Glomerular visceral epithelial cell (primary cell): ENCODE results near the gene MYL10.
"Not testable (repeated sequence)": the region's sequence is repeated elsewhere in the genome, so short reads cannot be mapped to it uniquely, and the experiment has no call there.

ENCODE experiments used
- DNase-seq: peaks from one replicate; pipeline ENCODE4 v3.0.0-alpha.2; 2016; ENCODE audit errors: extremely low spot score

Gene MYL10

GRCh38 chr7:101651112-101651511 is 22.0 kb upstream of the MYL10 start:
- no peak for DNase-seq

DNA sequence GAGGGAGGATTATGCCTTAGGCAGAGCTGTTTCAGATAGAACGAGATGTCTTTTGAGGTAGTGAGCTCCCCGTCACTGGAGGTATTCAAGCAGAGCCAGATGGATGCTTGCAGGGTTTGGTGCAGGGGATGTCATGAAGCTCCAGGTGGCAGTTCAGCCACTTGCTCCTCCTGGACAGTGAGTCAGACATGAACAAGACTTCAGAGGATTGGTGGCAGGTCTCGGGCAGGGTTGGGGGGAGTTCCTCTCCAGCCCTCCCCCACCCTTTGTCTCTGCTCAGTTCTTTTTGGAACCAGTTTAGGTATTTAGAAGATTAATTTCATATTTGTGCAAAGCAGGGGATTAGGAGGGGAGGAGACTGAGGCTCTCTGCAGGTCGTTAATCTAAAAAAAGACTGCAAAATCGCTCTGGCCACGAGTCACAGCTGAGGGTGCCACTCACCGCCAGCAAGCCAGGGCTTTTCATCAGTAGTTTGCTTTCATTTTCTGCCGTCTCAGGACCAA is 21.5 kb upstream of the MYL10 start:
- DNase-seq: no peak

DNA sequence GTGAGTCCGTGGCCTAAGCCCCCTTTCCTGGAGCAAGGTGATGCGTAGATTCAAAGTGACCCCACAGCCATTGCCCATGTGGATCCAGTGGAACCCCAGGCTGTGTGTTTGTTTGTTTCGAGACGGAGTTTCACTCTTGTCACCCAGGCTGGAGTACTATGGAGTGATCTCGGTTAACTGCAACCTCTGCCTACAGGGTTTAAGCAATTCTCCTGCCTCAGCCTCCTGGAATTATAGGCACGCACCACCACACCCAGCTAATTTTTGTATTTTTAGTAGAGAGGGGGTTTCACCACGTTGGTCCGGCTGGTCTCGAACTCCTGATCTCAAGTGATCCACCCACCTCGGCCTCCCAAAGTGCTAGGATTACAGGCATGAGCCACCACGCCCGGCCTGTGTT is 18.8 kb upstream of the MYL10 start:
- not testable (repeated sequence) for DNase-seq

DNA sequence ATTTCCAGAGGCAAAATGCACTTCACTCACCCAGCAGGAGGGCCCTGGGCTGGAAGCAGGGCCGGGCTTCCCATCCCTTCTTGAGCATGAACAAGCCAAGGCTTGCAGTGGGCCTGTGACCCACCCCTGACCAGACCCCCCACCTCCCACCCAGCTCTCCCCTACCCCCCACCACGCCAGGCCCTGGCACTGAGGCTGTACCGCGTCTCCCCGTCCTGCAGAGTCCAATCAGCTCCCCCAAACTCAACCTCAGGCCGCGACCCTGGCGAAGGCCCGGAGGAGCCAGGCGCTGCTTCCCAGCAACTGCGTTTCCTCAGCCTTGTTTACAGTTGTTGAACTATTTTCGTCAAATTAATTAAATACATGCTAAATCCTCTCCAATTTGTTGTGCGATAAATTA is 16.9 kb upstream of the MYL10 start:
- DNase-seq: no peak

- DNase-seq: no peak
These were observed 15.8 kb upstream of the MYL10 start for GRCh38 chr7:101644879-101645278.

GRCh38 chr7:101639127-101639526 is 10.0 kb upstream of the MYL10 start:
- DNase-seq: not testable (repeated sequence)

GRCh38 chr7:101636822-101637623 is 7.9 kb upstream of the MYL10 start:
- DNase-seq: peak; percentile 42

- peak; percentile 46 for DNase-seq
These were observed 6.4 kb upstream of the MYL10 start for GRCh38 chr7:101635484-101635883.

DNA sequence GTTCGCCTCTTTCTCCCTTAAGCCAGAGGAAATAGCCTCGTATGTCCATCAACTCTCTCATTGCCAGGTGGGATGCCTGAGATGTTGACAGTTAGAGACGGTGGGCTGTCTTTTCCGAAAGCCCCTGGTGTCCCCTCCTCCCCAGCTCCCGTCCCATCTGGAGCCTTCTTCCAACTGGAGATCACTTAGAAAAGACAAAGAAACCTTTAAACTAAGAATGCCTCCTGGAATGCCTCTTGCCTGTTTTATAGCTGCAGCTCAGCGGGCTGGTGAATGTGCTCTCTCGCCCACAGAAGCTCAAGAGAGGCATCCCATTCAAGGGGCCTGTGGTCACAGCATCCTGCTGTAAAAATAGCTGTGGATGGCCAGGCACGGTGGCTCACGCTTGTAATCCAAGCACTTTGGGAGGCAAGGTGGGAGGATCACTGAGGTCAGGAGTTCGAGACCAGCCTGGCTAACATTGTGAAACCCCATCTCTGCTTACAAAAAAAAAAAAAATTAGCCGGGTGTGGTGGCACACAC is 5.2 kb upstream of the MYL10 start:
- no peak for DNase-seq

GRCh38 chr7:101633511-101633910 is 4.4 kb upstream of the MYL10 start:
- no peak for DNase-seq

DNA sequence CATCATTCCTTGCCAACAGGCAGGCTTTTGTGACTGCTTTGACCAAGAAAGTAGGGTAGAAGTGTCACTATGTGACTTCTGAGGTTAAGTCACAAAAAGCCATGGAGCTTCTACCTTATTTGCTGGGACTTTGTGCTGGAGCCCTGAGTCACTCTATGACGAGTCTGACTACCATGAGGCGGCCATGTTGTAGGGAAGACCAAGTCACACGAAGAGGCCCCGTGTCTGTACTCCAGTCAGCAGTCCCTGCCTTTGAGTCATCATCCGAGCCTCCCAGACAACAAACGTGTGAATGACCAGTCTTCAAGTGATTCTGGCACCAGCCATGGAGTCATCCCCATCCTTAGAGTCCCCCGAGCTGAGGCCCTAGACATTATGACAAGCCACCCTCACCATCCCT is 3.5 kb upstream of the MYL10 start:
- no peak for DNase-seq

DNA sequence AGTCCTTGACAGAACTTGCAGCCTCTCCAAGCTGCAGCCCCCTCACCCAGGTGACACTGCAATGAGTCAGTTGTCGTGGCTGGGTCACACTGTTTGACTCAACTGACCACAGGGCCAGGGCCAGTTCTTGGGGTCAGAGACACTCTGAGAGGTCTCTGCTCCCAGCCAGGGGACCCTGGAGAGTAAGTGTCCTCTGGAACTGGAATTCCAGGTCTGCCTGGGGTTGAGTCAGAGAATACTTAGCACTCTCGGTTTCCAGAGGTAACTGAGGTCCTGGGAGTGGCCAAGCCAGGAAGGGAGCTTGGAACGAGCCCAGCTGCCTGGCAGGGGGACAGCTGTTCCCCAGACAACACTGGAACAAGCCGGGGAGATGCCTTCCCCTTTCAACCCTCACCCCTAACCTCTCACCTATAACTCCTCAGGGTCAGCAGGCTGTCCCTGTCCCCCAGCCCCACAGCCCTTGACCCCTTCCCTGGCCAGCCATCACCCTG is 2.2 kb upstream of the MYL10 start:
- DNase-seq: peak; percentile 50

GRCh38 chr7:101630591-101630990 is 1.5 kb upstream of the MYL10 start:
- DNase-seq: peak; percentile 72

DNA sequence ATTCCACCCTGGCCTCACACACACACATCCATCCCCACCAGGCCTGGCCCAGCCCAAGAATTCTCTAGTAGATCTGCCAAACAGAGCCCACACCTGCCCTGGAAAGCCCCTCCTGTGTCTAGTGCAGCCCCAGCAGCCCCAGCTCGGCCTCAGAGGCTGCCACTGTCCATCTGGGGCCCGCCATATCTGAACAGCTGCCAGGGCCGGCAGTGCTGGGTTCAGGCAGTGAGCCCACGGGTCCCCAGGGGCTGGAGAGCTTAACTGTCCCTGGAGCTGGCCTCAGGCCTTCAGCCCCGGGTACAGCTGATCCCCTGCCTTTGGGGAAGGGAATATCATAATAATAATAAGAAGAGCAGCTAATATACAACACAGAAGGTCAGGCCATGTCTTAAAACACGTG is 574 bp downstream of the MYL10 start:
- DNase-seq: no peak

- no peak for DNase-seq
These were observed 2.3 kb downstream of the MYL10 start for GRCh38 chr7:101626758-101627157.

GRCh38 chr7:101626069-101626671 is 2.9 kb downstream of the MYL10 start:
- DNase-seq: no peak

DNA sequence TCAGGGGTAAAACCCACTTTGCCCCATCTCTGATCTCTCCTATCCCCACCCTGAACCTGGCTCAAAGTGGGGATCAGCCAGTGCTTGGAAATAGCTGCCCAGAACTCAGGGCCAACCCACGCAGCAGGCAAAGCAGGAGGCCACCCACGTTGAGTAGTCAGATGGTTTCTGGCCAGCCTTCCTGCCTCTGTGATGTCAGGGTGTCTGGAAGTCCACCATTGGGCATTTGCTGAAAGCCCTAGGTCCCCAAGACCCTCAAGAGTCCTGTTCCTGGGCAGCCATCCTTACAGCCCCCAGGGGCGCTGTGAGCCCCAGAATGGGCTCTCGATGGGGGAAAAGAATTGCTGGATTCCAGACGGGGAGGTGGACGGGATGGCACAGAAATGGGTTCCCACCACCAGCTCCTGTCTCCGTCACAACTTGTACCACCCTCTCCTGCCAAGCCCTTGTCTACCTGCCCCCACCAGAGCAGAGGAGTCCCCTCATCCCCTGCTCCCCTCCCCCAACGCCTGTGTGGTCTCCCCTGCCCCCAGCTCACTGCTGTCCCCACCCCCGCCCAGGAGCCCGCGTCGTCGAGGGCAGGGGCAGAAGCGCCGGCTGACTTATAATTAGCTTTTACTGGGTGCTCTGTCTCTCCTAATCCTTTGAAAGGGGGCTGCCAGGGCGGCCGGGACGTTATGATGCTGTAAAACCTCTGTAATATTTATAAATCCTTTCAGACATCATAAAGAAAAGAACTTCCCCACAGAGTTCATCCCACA is 3.9 kb downstream of the MYL10 start:
- DNase-seq: no peak

DNA sequence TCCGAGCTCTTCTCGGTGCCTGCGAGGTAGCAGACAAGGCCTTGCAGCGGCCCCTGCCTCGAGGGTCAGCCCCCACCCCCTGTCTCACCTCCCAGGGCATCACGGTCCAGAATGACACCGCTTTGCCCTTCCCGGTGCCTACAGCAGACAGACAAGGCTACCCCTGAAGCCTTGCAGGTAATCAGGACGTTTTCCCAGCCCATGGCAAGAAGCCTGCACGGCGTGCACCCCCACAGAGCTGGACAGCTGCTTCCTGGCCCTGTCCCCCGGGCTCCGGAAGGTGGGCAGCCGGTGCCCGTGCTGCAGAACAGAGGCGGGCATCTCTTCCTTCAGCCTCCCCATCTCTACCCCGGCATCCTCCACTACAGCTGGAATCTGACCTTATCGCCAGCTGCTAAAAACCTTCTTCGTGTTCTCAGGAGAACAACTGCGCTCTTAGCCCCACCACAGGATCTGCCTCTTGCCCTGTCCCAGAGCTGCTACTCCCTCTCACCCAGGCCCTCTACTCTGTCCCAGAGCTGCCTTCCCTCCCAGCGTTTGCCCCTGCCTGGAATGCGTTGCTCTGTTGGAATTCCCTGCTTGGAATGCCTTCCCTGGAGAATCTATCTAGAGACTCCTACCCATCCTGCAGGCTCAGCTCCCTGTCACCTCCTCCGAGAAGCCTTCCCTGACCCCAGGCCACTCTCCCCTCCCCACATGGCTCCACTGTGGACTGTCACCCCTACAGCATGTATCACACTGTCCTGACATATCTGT is 4.7 kb downstream of the MYL10 start:
- no peak for DNase-seq

DNA sequence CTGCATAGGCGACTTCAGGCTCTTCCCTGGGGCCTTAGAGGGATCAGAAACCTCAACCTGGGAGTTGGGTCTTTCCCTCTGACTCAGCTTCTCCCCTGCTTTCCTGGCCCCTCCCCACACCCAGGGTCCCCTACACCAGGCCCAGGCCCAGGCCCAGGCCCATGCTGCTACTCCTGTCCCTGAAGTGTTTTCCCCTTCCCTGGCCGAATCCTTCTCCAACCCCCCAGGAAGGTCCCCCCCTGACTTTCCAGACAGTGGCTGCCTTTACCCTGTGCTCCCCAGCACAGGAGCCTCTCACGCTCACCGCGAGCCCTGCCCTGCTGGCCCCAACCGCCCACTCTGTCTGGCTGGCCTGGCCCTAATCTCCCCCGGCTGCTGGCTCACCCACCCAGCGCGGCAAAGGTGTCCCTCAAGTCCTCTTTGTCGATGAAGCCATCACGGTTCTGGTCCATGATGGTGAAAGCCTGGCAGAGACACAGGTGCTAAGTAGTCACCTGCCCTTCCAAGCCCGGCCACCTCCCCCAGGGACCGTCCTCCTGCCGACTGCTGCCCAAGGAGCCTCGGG is 6.4 kb downstream of the MYL10 start:
- no peak for DNase-seq

DNA sequence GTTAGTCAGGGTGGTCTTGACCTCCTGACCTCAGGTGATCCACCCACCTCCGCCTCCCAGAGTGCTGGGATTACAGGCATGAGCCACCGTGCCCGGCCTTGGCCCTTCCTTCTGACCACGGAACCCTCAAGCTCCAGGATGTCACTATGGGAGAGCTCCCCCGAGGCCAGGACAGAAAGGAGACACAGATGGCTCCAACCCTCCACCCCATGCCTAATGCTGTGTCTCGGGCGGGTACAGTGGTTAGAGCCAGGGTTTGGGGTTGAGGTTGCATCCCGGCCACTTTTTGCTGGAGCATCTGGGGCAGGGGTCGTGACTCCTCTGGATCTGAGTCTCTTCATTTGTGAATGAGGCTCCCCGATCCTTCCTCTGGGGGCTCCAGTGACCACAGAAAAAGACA is 8.1 kb downstream of the MYL10 start:
- DNase-seq: no peak

- no peak for DNase-seq
These were observed 8.7 kb downstream of the MYL10 start for GRCh38 chr7:101620395-101620794.
